ENCODE measurements around the gene DTD1.

The DTD1 gene

DNA sequence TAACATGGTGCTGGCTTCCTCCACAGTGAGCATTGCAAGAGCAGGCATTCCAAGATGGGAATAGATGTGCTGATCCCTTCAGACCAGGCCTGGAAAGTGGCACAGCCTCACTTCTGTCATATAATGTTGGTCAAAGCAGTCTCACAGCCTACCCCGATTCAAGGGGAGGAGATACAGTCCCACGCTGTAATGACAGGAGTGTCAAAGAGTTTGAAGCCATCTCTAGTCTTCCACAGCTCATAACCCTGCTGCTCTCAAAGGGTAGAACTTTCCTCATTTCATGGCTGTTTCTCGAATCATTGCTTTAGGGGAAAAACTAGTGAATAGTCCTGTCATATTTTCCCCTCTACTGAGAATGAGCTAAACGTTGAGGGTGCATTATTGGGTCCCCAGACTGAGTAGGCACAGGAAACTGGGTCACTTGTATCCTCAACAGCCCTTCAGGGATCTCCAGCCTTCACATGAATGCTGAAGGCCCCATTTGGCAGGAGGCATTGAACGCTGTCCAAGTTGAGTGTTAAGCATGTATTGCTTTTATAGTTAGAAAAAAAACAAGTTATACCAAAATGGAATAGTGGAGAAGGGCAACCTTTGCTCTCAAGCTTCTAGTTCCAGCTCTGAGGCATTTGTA, 27.3 kb downstream of the DTD1 start:
- no peak for DNase-seq (ENCODE audit: low read depth in 2 of 2)

DNA sequence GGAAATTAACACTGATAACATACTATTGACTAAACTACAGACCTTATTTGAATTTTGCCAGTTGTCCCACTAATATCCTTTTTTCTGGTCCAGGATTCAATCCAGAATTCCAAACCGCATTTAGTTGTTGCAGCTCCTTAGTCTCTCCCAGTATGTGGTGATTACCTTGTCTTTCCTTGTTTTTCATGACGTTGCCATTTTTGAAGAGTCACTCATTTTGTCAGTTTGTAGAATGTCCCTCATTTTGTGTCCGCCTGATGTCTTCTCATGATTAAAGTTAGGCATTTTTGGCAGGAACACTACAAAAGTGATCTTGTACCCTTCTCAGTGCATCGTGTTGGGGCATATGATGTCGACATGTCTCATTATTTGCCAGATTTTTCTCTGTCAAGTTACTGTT, 33.1 kb downstream of the DTD1 start:
- no peak for DNase-seq (ENCODE audit: low read depth in 2 of 2)

GRCh38 chr20:18623156-18623910, 35.5 kb downstream of the DTD1 start:
- no peak for DNase-seq (ENCODE audit: low read depth in 2 of 2)

- DNase-seq (ENCODE audit: low read depth in 2 of 2), result no peak
Measured at GRCh38 chr20:18624948-18625347, 37.1 kb downstream of the DTD1 start.

DNA sequence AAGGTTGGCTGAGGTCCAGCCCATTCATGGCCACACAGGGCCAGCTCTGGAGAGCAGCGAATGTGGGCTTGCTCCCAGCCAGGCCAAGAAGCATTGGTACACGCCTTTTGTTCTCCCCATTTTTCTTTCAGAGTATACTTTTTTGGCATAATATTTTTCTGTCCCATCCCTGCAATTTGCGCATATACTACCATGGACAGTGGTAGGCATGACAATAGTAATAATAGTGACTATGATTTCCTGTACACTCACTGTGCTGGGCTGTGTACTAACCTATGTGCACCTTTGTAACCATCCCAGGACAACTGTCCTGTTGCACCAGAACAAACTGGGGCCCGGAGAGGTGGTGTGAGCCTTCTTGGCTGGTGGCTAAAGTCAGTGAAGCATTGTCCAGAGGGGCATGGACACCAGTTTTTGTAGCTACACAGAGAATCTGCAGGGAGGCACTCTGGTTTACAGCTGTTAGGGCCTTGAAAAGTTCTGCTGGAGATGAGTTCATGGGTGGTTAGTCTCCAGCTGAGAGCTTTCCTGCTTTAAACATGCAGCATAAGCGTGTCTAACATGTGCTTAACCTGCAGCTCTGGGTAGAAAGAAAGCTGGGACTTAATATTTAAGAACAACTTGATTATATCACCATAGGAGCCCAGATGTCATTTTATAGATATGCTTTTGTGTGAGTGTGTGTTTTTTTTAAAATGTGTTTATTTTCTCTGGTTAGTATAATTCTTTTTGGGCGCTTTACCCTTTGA, 38.2 kb downstream of the DTD1 start:
- no peak for DNase-seq (ENCODE audit: low read depth in 2 of 2)

DNA sequence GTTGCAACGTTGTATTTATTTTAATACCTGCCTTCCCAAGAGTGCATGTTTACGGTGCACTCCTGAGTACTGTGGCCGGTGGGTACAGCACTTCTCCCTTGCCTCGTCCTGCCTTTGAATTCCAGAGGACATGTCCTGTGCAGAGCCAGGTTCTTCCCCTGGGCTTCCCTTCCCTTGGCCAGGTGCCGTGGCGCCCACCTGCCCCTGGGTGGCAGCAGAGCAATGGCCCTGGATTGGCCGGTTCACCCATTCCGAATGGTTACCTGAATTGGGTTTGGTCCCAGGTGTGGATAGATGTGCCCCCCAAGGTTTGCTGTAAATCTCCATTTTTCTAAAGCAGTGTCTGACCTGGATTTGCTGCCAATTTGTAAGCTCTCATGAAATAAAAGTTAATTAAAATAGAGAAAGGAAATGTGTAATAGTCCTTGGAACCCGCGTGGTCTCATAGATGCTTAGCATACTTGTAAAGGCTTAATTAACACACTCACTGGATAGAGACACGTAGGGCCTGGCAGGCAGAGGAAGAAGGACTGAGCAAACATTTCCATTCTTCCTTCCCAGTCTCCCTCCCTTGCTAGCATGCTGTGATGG, 40.6 kb downstream of the DTD1 start:
- DNase-seq (ENCODE audit: low read depth in 2 of 2), result no peak

DNA sequence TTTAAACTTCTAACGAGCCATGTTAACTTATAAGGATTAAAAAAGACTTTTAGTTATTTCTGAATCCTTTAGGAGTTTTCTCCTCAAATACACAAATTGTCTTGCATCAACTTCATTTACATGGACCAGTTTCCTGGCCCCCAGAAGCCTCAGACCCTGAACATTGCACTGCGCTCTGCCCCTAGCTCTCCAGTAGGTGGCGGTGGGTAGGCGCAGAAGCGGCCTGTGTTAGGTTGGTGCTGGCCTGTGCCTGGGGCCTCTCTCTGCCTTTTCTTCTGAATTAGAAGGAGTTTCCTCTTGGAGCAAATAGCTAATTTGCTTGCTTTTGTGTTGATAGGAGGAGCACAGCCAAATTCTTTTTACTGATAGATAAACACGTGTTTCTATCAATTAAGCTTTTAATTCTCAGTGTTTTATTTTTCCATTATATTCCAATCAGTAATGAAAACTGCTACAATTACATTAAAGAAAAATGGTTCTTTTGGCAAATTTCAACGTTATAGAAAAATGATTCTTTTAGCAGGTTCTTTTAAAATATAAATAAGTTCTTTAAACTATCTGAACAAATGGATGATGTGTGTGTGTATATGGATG, 44.4 kb downstream of the DTD1 start:
- peak; percentile 30 to 46 for DNase-seq (ENCODE audit: low read depth in 2 of 2)

GRCh38 chr20:18633411-18633810, 45.6 kb downstream of the DTD1 start:
- DNase-seq (ENCODE audit: low read depth in 2 of 2), result no peak

GRCh38 chr20:18634501-18634900, 46.6 kb downstream of the DTD1 start:
- DNase-seq (ENCODE audit: low read depth in 2 of 2), result no peak

- DNase-seq (ENCODE audit: low read depth in 2 of 2), result no peak
Measured at GRCh38 chr20:18635380-18635779, 47.5 kb downstream of the DTD1 start.

DNA sequence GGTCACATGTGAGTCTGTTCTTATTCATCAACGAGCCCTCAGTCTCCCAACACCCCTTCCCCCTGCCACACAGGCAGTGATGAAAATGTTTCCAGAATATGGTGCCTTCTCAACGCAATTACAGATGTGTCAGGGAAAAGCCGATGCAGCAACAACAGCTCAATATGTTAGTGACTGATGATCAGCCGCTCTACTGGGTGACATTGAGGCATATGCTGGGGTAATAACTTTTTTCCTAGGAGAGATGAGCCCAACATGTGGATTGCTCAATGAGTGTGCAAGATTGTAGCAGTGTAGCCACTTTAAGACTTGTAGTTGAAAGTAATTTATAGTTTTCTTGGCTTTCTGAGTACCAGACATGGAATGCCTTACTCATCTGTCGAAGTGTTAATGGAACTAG, 49.4 kb downstream of the DTD1 start:
- no peak for DNase-seq (ENCODE audit: low read depth in 2 of 2)

DNA sequence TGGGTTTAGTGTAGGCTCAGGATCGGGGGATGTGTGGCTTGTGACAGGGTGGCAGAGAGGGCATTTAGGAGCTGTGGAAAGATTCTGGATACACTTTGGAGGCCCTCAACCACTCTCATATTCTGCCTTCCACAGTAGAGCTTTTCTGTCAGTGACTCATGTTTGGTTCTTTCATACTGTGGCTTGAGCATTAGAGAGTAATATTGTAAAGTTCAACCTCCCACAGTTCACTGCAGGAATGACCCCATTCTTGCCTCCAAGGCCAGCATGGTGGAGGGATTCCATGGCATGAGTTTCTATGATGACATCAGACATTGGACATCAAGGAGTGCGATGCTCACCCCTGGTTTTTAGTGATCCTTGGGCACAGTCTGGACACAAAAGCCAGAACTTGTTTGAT, 50.9 kb downstream of the DTD1 start:
- no peak for DNase-seq (ENCODE audit: low read depth in 2 of 2)

DNA sequence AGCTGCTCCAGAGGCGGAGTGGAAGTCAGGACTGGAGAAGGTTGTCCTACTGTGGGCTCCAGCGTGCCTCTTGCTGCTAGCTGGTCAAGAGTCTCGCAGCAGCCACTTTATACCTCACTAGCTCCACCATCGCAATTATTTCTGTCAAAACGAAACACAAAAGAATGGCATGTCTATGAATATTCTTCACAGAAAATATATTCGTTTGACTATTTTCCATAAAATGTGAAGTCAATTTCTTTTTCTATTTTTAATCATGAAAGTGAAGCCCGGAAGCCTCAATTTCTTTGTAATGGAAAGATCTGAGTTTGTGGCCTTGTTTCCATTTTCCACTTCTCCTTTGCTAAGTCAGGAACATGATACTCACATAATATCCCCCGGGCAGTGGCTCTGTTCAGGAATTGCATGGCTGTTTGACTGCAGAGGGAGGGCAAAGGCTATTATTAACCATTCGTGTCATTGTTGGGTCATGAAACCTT, 51.7 kb downstream of the DTD1 start:
- DNase-seq (ENCODE audit: low read depth in 2 of 2), result no peak

DNA sequence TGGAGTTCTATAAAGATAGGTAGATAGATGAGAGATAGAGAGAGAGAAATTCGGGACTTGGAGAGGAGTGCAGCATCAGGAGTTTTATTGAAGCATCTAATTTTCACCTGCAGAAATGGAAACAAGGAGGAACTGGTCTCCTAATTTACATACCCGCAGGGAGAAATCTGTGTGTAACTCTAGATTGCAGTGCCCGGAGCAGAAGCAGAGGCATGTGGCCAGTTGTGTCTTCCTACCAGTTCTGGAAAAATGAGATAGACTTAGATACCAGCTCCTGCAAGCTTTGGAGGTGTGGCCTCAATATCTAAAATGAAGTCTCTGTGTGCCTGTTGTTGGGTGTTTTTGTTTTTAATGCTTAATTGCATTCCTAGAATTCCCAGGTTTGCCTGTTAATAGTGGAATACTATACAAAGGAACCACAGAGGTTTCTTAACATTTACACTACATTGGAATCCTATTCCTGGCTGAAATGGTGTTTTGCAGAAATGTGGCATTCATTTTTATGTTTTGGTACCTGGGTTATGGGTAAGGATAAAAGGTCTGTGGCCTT, 57.4 kb downstream of the DTD1 start:
- no peak for DNase-seq (ENCODE audit: low read depth in 2 of 2)

- DNase-seq (ENCODE audit: low read depth in 2 of 2), result no peak
Measured at GRCh38 chr20:18645851-18646250, 58.0 kb downstream of the DTD1 start.

DNA sequence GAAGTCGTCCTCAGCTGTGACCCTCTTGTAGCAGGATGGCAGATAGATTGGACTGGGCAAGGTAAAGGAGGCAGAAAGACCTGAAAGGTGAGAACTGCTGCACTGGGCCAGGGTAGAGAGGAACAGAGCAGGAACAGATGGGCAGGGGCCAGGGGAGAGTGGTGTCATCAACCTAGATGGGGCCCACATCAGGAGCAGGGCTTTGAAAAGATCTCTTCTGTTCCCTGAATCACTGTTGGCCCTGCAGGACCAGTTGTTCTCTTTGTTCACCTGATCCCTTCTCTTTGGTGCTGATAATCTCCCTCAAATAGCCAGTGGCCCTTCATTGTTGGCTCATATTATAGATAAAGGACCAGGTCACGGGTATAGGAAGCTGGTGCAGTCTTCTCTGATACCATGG, 59.9 kb downstream of the DTD1 start:
- DNase-seq (ENCODE audit: low read depth in 2 of 2), result no peak

DNA sequence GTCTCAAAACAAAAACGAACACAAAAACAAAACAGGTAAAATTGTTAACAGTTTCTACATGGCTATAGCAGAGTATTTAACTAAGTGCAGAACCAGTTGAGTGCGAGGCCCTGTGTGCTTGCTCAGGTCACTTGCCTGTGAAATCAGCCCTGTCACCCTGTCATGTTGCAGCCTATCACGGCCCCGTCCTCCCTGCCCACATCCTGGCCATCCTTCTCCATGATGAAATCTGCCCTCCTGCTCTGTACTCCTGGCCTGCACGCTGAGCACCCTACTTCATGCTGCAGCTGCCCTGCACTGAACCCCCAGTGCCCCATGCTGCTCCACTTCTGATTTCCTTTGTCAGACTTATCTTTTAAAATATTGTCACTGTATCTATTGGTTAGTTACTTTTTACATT, 62.4 kb downstream of the DTD1 start:
- DNase-seq (ENCODE audit: low read depth in 2 of 2), result no peak

DNA sequence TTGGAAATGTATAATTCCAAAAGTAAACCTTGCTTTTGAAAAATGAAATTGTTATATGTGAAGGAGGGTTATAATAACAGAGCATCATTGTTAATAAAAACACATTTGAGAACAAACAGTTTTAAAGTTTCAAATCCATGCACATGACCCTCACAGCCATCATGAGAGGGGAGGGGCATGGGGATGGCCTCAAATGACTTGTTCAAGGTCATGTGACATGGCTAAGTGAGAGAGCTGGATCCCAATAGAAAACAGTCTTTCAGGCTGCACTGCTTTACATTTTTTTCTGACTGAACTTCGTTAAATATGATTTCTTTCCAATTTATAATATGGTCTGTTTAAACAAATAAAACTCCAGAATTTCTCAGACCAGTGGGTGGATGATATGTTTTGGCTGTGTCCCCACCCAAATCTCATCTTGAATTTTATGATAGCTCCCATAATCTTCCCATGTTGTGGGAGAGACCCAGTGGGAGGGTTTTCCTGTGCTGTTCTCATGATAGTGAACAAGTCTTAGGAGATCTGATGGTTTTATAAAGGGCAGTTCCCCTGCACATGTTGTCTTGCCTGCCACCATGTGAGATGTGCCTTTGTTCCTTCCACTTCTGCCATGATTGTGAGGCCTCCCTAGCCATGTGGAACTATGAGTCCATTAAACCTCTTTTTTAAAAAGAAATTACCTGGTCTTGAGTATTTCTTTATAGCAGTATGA, 66.0 kb downstream of the DTD1 start:
- no peak for DNase-seq (ENCODE audit: low read depth in 2 of 2)

GRCh38 chr20:18654448-18654773, 66.6 kb downstream of the DTD1 start:
- DNase-seq (ENCODE audit: low read depth in 2 of 2), result no peak

DNA sequence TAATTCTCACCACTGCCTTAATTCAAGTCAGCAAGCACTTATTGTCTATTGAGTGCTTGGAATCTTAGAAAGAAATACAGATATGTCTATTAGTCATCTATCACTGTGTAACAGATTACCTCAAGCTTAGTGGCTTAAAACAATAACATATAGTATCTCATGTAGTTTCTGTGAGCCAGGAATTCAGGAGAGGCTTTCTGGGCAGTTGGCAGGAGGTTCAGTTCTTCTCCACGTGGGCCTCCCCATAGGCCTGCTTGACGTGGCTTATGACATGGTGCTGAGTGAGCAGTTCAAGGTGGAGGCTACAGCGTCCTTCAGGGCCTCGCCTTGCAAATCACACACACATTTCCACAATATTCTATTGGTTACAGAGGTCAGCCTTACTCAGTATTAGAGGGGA, 69.7 kb downstream of the DTD1 start:
- DNase-seq (ENCODE audit: low read depth in 2 of 2), result no peak

Data from stimulated activated CD8-positive, alpha-beta memory T cell treated with anti-CD3 and anti-CD28 coated beads, Interleukin-2, amount 100 ng/mL, for 48 hours (primary cell).